Measurements from ENCODE around the gene ALDH1A2.

The ALDH1A2 gene

DNA sequence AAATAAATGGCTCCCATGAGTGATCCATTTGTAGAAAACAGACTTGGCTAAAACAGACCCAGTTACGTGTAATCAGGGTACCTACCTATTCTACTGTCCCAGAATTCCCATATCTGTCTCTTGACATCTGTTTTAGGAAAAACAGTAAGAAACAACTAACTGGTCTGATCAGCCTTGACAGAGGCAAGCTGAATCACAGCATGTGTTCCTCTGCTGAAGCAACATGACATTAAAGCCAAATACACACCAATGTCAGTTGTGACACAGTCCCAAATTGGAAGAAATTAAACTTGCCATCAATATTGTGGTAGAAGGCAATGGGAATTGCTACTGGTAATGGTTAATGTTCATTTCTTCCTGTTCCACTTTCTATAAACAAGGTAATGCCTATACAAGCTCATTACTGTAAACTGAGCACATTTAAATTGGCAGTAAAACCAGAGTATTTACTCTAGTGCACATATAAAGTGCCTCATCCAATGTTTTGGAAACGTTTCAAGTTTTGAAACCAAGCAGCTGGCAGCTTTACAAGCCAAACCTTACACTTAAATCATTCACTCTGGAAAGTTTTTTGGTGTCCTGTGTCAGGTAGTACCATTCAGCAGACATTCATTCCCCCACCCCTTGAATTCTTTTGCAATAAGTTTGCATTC, 27.0 kb downstream of the ALDH1A2 start (continued):
- TF ChIP-seq ZNF670 (tag by site-specific recombination; IDR thresholded peaks at IDR 0.05; ENCODE audit: low read depth) (no peak), ZNF274 (IDR thresholded peaks at IDR 0.05; ENCODE audit: low read length) (no peak), ZNF274 (tag by site-specific recombination; IDR thresholded peaks at IDR 0.05; ENCODE audit: borderline replicate concordance) (no peak), ZNF626 (tag by site-specific recombination; IDR thresholded peaks at IDR 0.05) (no peak), ZNF561 (tag by site-specific recombination; IDR thresholded peaks at IDR 0.05; ENCODE audit: borderline replicate concordance) (peak; percentile 80; the same call in 1 of the 2 replicates), KLF10 (tag by site-specific recombination; IDR thresholded peaks at IDR 0.05) (peak; percentile 82), ZNF529 (tag by site-specific recombination; IDR thresholded peaks at IDR 0.05; ENCODE audit: insufficient replicate concordance) (no peak), ZNF391 (tag by site-specific recombination; IDR thresholded peaks at IDR 0.05; ENCODE audit: borderline replicate concordance, low read depth) (peak; percentile 70; the same call in 1 of the 2 replicates), SP7 (tag by site-specific recombination; IDR thresholded peaks at IDR 0.05) (peak; percentile 91), ZNF366 (tag by site-specific recombination; conservative IDR thresholded peaks at IDR 0.05) (peak; percentile 94), ZNF664 (tag by site-specific recombination; IDR thresholded peaks at IDR 0.05) (peak; percentile 55), ZEB2 (tag by site-specific recombination; IDR thresholded peaks at IDR 0.05) (peak; percentile 92), ZNF776 (tag by site-specific recombination; IDR thresholded peaks at IDR 0.05; ENCODE audit: borderline replicate concordance) (no peak), TRIM28 (IDR thresholded peaks at IDR 0.05; ENCODE audit: borderline replicate concordance, low read length) (peak; percentile 67; the same call in 1 of the 2 replicates), ZIC2 (tag by site-specific recombination; IDR thresholded peaks at IDR 0.05) (peak; percentile 15; the same call in 1 of the 2 replicates), YY1 (tag by site-specific recombination; IDR thresholded peaks at IDR 0.05) (0 out of 2 replicates have a peak, but pooled peaks have one; percentile 15), ZNF146 (tag by site-specific recombination; IDR thresholded peaks at IDR 0.05) (0 out of 2 replicates have a peak, but pooled peaks have one; percentile 23), ZBTB8A (tag by site-specific recombination; IDR thresholded peaks at IDR 0.05) (peak; percentile 55; the same call in 1 of the 2 replicates), MZF1 (tag by site-specific recombination; IDR thresholded peaks at IDR 0.05; ENCODE audit: borderline replicate concordance) (0 out of 2 replicates have a peak, but pooled peaks have one; percentile 17), GFI1B (tag by site-specific recombination; IDR thresholded peaks at IDR 0.05) (peak; percentile 52; the same call in 1 of the 2 replicates), ZNF416 (tag by site-specific recombination; IDR thresholded peaks at IDR 0.05) (no peak), ZNF292 (tag by site-specific recombination; IDR thresholded peaks at IDR 0.05; ENCODE audit: borderline replicate concordance, low read depth) (no peak), ZNF24 (tag by site-specific recombination; IDR thresholded peaks at IDR 0.05) (peak; percentile 98), ZNF654 (tag by site-specific recombination; IDR thresholded peaks at IDR 0.05; ENCODE audit: low read depth) (peak; percentile 10), SP3 (tag by site-specific recombination; IDR thresholded peaks at IDR 0.05) (0 out of 2 replicates have a peak, but pooled peaks have one; percentile 16)
- TF ChIP-seq, protein P1, sequence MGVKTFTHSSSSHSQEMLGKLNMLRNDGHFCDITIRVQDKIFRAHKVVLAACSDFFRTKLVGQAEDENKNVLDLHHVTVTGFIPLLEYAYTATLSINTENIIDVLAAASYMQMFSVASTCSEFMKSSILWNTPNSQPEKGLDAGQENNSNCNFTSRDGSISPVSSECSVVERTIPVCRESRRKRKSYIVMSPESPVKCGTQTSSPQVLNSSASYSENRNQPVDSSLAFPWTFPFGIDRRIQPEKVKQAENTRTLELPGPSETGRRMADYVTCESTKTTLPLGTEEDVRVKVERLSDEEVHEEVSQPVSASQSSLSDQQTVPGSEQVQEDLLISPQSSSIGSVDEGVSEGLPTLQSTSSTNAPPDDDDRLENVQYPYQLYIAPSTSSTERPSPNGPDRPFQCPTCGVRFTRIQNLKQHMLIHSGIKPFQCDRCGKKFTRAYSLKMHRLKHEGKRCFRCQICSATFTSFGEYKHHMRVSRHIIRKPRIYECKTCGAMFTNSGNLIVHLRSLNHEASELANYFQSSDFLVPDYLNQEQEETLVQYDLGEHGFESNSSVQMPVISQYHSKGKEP (tag by site-specific recombination; IDR thresholded peaks at IDR 0.05): peak; percentile 82
- TF ChIP-seq, protein P2, sequence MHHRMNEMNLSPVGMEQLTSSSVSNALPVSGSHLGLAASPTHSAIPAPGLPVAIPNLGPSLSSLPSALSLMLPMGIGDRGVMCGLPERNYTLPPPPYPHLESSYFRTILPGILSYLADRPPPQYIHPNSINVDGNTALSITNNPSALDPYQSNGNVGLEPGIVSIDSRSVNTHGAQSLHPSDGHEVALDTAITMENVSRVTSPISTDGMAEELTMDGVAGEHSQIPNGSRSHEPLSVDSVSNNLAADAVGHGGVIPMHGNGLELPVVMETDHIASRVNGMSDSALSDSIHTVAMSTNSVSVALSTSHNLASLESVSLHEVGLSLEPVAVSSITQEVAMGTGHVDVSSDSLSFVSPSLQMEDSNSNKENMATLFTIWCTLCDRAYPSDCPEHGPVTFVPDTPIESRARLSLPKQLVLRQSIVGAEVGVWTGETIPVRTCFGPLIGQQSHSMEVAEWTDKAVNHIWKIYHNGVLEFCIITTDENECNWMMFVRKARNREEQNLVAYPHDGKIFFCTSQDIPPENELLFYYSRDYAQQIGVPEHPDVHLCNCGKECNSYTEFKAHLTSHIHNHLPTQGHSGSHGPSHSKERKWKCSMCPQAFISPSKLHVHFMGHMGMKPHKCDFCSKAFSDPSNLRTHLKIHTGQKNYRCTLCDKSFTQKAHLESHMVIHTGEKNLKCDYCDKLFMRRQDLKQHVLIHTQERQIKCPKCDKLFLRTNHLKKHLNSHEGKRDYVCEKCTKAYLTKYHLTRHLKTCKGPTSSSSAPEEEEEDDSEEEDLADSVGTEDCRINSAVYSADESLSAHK (tag by site-specific recombination; IDR thresholded peaks at IDR 0.05): peak; percentile 95
- TF ChIP-seq, protein P3, sequence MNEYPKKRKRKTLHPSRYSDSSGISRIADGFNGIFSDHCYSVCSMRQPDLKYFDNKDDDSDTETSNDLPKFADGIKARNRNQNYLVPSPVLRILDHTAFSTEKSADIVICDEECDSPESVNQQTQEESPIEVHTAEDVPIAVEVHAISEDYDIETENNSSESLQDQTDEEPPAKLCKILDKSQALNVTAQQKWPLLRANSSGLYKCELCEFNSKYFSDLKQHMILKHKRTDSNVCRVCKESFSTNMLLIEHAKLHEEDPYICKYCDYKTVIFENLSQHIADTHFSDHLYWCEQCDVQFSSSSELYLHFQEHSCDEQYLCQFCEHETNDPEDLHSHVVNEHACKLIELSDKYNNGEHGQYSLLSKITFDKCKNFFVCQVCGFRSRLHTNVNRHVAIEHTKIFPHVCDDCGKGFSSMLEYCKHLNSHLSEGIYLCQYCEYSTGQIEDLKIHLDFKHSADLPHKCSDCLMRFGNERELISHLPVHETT (tag by site-specific recombination; IDR thresholded peaks at IDR 0.05): peak; percentile 78; the same call in 1 of the 2 replicates
- TF ChIP-seq, protein P4, sequence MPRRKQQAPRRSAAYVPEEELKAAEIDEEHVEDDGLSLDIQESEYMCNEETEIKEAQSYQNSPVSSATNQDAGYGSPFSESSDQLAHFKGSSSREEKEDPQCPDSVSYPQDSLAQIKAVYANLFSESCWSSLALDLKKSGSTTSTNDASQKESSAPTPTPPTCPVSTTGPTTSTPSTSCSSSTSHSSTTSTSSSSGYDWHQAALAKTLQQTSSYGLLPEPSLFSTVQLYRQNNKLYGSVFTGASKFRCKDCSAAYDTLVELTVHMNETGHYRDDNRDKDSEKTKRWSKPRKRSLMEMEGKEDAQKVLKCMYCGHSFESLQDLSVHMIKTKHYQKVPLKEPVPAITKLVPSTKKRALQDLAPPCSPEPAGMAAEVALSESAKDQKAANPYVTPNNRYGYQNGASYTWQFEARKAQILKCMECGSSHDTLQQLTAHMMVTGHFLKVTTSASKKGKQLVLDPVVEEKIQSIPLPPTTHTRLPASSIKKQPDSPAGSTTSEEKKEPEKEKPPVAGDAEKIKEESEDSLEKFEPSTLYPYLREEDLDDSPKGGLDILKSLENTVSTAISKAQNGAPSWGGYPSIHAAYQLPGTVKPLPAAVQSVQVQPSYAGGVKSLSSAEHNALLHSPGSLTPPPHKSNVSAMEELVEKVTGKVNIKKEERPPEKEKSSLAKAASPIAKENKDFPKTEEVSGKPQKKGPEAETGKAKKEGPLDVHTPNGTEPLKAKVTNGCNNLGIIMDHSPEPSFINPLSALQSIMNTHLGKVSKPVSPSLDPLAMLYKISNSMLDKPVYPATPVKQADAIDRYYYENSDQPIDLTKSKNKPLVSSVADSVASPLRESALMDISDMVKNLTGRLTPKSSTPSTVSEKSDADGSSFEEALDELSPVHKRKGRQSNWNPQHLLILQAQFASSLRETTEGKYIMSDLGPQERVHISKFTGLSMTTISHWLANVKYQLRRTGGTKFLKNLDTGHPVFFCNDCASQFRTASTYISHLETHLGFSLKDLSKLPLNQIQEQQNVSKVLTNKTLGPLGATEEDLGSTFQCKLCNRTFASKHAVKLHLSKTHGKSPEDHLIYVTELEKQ (tag by site-specific recombination; IDR thresholded peaks at IDR 0.05; ENCODE audit: borderline replicate concordance): peak; percentile 98
- TF ChIP-seq, protein P5, sequence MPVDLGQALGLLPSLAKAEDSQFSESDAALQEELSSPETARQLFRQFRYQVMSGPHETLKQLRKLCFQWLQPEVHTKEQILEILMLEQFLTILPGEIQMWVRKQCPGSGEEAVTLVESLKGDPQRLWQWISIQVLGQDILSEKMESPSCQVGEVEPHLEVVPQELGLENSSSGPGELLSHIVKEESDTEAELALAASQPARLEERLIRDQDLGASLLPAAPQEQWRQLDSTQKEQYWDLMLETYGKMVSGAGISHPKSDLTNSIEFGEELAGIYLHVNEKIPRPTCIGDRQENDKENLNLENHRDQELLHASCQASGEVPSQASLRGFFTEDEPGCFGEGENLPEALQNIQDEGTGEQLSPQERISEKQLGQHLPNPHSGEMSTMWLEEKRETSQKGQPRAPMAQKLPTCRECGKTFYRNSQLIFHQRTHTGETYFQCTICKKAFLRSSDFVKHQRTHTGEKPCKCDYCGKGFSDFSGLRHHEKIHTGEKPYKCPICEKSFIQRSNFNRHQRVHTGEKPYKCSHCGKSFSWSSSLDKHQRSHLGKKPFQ (tag by site-specific recombination; IDR thresholded peaks at IDR 0.05): peak; percentile 77; the same call in 1 of the 2 replicates
